ENCODE results near the gene NLRP5.

NLRP5 gene

DNA sequence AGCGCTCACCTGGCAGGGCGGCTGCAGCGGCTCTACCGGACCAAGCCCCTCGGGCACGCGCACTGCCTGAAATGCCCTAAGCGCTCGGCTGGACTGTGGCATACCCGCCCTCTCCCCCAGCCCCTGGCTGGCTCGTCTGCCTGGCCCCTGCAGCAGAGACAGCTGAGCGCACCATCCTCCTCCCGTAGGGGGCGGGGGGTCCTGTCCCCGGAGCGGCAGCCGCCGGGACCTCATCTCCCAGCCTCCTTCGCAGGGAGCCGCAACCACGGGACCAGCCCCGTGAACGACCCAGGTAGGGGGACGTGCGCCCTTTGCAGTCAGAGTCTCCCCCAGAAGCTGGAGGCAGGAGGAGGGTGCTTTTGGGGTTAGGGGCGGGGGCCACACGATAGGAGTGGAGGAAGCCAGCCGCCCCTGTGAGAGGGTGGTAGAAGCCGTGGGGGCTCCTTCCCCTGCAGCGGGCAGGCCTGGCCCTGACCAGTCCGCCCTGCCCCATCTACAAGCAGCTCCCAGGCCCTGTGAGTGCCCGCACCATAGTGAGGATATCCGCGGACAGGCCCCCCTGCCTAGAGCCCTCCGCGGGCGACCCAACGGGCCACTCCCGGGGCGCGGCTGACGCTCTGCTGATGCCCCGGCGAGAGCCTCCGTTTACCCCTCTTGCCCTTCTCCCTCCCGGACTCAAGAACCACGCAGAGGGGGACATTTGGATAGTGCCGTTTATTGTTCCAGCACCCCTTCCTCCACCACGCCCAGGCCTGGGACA, 100.3 kb downstream of the NLRP5 start:
- no peak overlapping the region for H4K5ac ChIP-seq (ENCODE audit: low read length)
- no peak overlapping the region for H3K56ac ChIP-seq (ENCODE audit: low read length)
- no peak overlapping the region for H3K23ac ChIP-seq (ENCODE audit: low read length)
- peaks cover 11% of the 10 kb centered on the region for H3K79me2 ChIP-seq (ENCODE audit: control insufficient read depth, insufficient read depth, low read length)
- no peak overlapping the region for H3K4me3 ChIP-seq (ENCODE audit: low read length)
- no CpG with 5 or more reads among the region's 49 CpGs for WGBS (ENCODE audit: extremely low coverage, insufficient coverage, low lambda C conversion rate)
- peaks cover 2% of the 10 kb centered on the region for H3K36me3 ChIP-seq (ENCODE audit: control insufficient read depth, insufficient read depth, low read length)
- H3K4me2 ChIP-seq (ENCODE audit: low read length) = no peak overlapping the region
- no peak overlapping the region for H4K8ac ChIP-seq (ENCODE audit: low read depth, low read length)
- no peak overlapping the region for H2BK15ac ChIP-seq (replicated peaks; ENCODE audit: low read depth)
- no peak for DNase-seq
- no peak overlapping the region for H3K9ac ChIP-seq (ENCODE audit: low read length)
- no peaks in the 10 kb centered on the region for H3K27me3 ChIP-seq (ENCODE audit: insufficient read depth, low read length, poor library complexity)
- no peak overlapping the region for H3K4ac ChIP-seq (ENCODE audit: low read depth, low read length)
- no peak overlapping the region for H3K27ac ChIP-seq (ENCODE audit: low read depth, low read length)
- peaks cover 3% of the 10 kb centered on the region for H3K4me1 ChIP-seq (ENCODE audit: control insufficient read depth, low read depth, low read length)
- H2BK5ac ChIP-seq (ENCODE audit: low read length) = no peak overlapping the region
- H3K79me1 ChIP-seq (ENCODE audit: low read length) = peaks cover 15% of the 10 kb centered on the region
- no peak overlapping the region for H2BK120ac ChIP-seq (ENCODE audit: low read depth, low read length)
- no peak overlapping the region for H3K18ac ChIP-seq (ENCODE audit: low read length)
- no peak overlapping the region for H2AK5ac ChIP-seq (ENCODE audit: low read length)

DNA sequence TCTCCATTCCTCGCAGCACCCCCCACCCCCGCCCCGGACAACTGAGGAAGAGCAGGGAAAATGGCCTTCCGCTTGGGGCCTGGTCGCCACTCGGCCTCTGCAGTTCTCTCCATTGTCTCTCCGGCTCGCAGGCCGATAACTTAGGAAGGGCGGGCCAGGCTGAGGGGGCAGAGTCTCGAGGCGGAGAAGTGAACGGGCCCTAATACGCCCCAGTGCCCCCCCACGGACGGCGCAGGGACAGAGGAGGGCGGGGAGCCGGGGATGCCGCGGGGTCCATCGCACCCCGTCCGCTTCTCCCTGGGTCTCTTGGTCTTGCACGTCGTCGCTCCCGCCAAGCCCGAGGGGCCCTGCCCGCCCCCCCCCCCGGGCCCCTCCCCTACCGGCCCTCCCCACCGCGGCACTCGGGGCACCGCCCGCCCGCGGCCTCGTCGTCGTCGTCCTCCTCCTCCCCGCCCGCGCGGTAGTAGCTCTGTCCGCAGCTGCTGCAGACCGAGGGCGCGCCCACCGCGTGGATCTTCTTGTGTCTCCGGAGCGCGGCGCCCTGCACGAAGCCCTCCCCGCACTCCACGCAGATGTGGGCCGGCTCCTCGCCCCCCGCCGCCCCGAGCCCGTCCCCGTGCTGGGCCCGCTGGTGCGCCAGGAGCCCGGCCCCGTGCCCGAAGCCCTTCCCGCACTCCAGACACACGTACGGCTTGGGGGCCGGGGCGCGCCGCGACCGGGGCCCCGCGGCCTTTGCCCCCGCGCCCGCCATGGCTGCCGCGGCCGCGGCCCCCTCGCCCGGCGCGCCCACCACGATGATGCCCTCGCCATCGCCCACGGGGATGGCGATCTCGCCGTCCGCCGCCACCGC, 101.3 kb downstream of the NLRP5 start:
- Histone ChIP-seq H4K5ac (ENCODE audit: low read length) (no peak overlapping the region), H3K4me3 (ENCODE audit: low read length) (no peak overlapping the region), H3K23ac (ENCODE audit: low read length) (no peak overlapping the region), H3K27ac (ENCODE audit: low read depth, low read length) (no peak overlapping the region), H3K36me3 (ENCODE audit: control insufficient read depth, insufficient read depth, low read length) (peaks cover 2% of the 10 kb centered on the region), H4K8ac (ENCODE audit: low read depth, low read length) (no peak overlapping the region), H3K79me1 (ENCODE audit: low read length) (peaks cover 21% of the 10 kb centered on the region), H2AK5ac (ENCODE audit: low read length) (no peak overlapping the region), H2BK15ac (replicated peaks; ENCODE audit: low read depth) (no peak overlapping the region), H3K27me3 (ENCODE audit: insufficient read depth, low read length, poor library complexity) (no peaks in the 10 kb centered on the region), H3K18ac (ENCODE audit: low read length) (no peak overlapping the region), H3K4me1 (ENCODE audit: control insufficient read depth, low read depth, low read length) (peaks cover 3% of the 10 kb centered on the region), H3K56ac (ENCODE audit: low read length) (no peak overlapping the region), H2BK5ac (ENCODE audit: low read length) (no peak overlapping the region), H2BK120ac (ENCODE audit: low read depth, low read length) (no peak overlapping the region), H3K4ac (ENCODE audit: low read depth, low read length) (no peak overlapping the region), H3K4me2 (ENCODE audit: low read length) (no peak overlapping the region), H3K9ac (ENCODE audit: low read length) (no peak overlapping the region), H3K79me2 (ENCODE audit: control insufficient read depth, insufficient read depth, low read length) (peaks cover 18% of the 10 kb centered on the region)
- no peak for DNase-seq
- WGBS (ENCODE audit: extremely low coverage, insufficient coverage, low lambda C conversion rate) = no CpG with 5 or more reads among the region's 104 CpGs

DNA sequence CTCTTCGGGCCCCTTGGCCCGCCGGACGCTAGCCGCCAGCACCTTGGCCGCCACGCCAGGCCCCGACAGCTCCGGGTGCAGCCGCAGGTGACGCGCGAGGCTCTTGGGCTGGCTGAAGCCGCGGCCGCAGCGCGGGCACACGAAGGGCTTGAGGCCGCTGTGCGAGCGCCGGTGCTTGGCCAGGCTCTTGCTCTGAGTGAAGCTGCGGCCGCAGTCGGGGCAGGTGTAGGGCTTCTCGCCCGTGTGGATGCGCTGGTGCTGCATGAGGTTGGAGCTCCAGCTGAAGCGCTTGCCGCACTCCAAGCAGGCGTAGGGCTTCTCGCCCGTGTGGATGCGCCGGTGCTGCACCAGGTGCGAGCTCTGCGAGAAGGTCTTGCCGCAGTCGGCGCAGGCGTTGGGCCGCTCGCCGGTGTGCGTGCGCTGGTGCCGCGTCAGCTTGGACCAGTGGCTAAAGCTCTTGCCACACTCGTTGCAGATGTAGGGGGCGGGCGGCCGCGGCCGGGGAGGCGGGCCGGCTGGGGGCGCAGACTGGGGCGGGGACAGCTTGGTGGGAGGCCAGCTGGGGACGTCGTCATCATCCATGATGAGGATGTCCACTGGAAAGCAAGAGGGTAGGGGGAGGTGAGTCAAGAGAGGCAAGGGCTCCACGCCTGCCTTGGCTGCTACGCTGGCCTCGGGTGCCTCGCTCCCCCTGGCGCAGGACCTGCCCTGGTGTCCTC, 102.1 kb downstream of the NLRP5 start:
- Histone ChIP-seq H2AK5ac (ENCODE audit: low read length) (no peak overlapping the region), H3K9ac (ENCODE audit: low read length) (no peak overlapping the region), H3K27ac (ENCODE audit: low read depth, low read length) (no peak overlapping the region), H3K79me1 (ENCODE audit: low read length) (peaks cover 27% of the 10 kb centered on the region), H3K4me2 (ENCODE audit: low read length) (no peak overlapping the region), H3K4me1 (ENCODE audit: control insufficient read depth, low read depth, low read length) (peaks cover 3% of the 10 kb centered on the region), H3K36me3 (ENCODE audit: control insufficient read depth, insufficient read depth, low read length) (peaks cover 4% of the 10 kb centered on the region), H3K18ac (ENCODE audit: low read length) (no peak overlapping the region), H4K8ac (ENCODE audit: low read depth, low read length) (no peak overlapping the region), H3K79me2 (ENCODE audit: control insufficient read depth, insufficient read depth, low read length) (peaks cover 26% of the 10 kb centered on the region), H3K23ac (ENCODE audit: low read length) (no peak overlapping the region), H3K56ac (ENCODE audit: low read length) (no peak overlapping the region), H3K4ac (ENCODE audit: low read depth, low read length) (no peak overlapping the region), H3K27me3 (ENCODE audit: insufficient read depth, low read length, poor library complexity) (no peaks in the 10 kb centered on the region), H2BK120ac (ENCODE audit: low read depth, low read length) (no peak overlapping the region), H4K5ac (ENCODE audit: low read length) (no peak overlapping the region), H3K4me3 (ENCODE audit: low read length) (no peak overlapping the region), H2BK5ac (ENCODE audit: low read length) (no peak overlapping the region), H2BK15ac (replicated peaks; ENCODE audit: low read depth) (no peak overlapping the region)
- no peak for DNase-seq
- no CpG with 5 or more reads among the region's 66 CpGs for WGBS (ENCODE audit: extremely low coverage, insufficient coverage, low lambda C conversion rate)

- Histone ChIP-seq H2AK5ac (ENCODE audit: low read length) (no peak overlapping the region), H3K27ac (ENCODE audit: low read depth, low read length) (no peak overlapping the region), H3K23ac (ENCODE audit: low read length) (no peak overlapping the region), H3K79me2 (ENCODE audit: control insufficient read depth, insufficient read depth, low read length) (peaks cover 27% of the 10 kb centered on the region), H3K4me2 (ENCODE audit: low read length) (no peak overlapping the region), H2BK5ac (ENCODE audit: low read length) (no peak overlapping the region), H3K79me1 (ENCODE audit: low read length) (peaks cover 27% of the 10 kb centered on the region), H4K5ac (ENCODE audit: low read length) (no peak overlapping the region), H4K8ac (ENCODE audit: low read depth, low read length) (no peak overlapping the region), H3K27me3 (ENCODE audit: insufficient read depth, low read length, poor library complexity) (no peaks in the 10 kb centered on the region), H3K36me3 (ENCODE audit: control insufficient read depth, insufficient read depth, low read length) (peaks cover 4% of the 10 kb centered on the region), H3K56ac (ENCODE audit: low read length) (no peak overlapping the region), H3K4me1 (ENCODE audit: control insufficient read depth, low read depth, low read length) (peaks cover 3% of the 10 kb centered on the region), H3K4me3 (ENCODE audit: low read length) (no peak overlapping the region), H2BK120ac (ENCODE audit: low read depth, low read length) (no peak overlapping the region), H3K4ac (ENCODE audit: low read depth, low read length) (no peak overlapping the region), H3K18ac (ENCODE audit: low read length) (no peak overlapping the region), H3K9ac (ENCODE audit: low read length) (no peak overlapping the region), H2BK15ac (replicated peaks; ENCODE audit: low read depth) (no peak overlapping the region)
- no CpG with 5 or more reads among the region's 14 CpGs for WGBS (ENCODE audit: extremely low coverage, insufficient coverage, low lambda C conversion rate)
- DNase-seq = no peak
Observed at GRCh38 chr19:56089344-56089743, 102.8 kb downstream of the NLRP5 start.

GRCh38 chr19:56091066-56091490, 104.5 kb downstream of the NLRP5 start:
- Histone ChIP-seq H3K9ac (ENCODE audit: low read length) (no peak overlapping the region), H3K18ac (ENCODE audit: low read length) (no peak overlapping the region), H3K36me3 (ENCODE audit: control insufficient read depth, insufficient read depth, low read length) (peaks cover 2% of the 10 kb centered on the region), H2BK15ac (replicated peaks; ENCODE audit: low read depth) (no peak overlapping the region), H4K8ac (ENCODE audit: low read depth, low read length) (no peak overlapping the region), H3K79me1 (ENCODE audit: low read length) (peaks cover 33% of the 10 kb centered on the region), H3K27ac (ENCODE audit: low read depth, low read length) (no peak overlapping the region), H4K5ac (ENCODE audit: low read length) (no peak overlapping the region), H3K4ac (ENCODE audit: low read depth, low read length) (no peak overlapping the region), H3K23ac (ENCODE audit: low read length) (no peak overlapping the region), H3K79me2 (ENCODE audit: control insufficient read depth, insufficient read depth, low read length) (peaks cover 29% of the 10 kb centered on the region), H3K27me3 (ENCODE audit: insufficient read depth, low read length, poor library complexity) (no peaks in the 10 kb centered on the region), H3K4me1 (ENCODE audit: control insufficient read depth, low read depth, low read length) (no peaks in the 10 kb centered on the region), H3K4me3 (ENCODE audit: low read length) (no peak overlapping the region), H3K56ac (ENCODE audit: low read length) (no peak overlapping the region), H3K4me2 (ENCODE audit: low read length) (no peak overlapping the region), H2AK5ac (ENCODE audit: low read length) (no peak overlapping the region), H2BK5ac (ENCODE audit: low read length) (no peak overlapping the region), H2BK120ac (ENCODE audit: low read depth, low read length) (no peak overlapping the region)
- no peak for DNase-seq
- no CpG with 5 or more reads among the region's 10 CpGs for WGBS (ENCODE audit: extremely low coverage, insufficient coverage, low lambda C conversion rate)

Data from mesendoderm (in vitro differentiated cells).